Globus pallidus (tissue), 1 donor: Measurements from ENCODE around the gene FANCL.
"Not testable (repeated sequence)": the region's sequence is repeated elsewhere in the genome, so short reads cannot be mapped to it uniquely, and the experiment has no call there.

Experiments used
- DNase-seq: peaks from one replicate; pipeline ENCODE4 v3.0.0-alpha.2; 2015; ENCODE audit warnings: low spot score

Gene FANCL

GRCh38 chr2:58204195-58204959, 36.7 kb downstream of the FANCL start:
- no peak for DNase-seq

DNA sequence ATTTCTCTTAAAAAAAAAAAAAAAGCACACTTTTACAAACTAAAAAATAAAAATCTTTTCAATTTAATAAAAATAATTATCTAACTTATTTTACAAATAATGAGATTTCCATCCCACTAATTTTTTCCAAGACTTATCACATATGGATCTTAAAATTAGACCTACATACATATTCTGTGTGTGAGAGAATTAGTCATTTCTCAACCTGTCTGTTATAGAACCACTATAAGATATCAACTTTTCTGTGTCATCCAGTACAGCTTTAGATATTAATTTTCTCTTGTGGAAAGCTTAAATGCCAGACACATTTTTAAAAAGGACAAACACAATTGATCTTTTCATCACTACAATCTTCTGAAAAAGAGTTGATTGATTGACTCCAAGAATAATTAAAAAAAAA, 38.1 kb downstream of the FANCL start:
- DNase-seq, result no peak

GRCh38 chr2:58202404-58202803, 38.7 kb downstream of the FANCL start:
- no peak for DNase-seq

DNA sequence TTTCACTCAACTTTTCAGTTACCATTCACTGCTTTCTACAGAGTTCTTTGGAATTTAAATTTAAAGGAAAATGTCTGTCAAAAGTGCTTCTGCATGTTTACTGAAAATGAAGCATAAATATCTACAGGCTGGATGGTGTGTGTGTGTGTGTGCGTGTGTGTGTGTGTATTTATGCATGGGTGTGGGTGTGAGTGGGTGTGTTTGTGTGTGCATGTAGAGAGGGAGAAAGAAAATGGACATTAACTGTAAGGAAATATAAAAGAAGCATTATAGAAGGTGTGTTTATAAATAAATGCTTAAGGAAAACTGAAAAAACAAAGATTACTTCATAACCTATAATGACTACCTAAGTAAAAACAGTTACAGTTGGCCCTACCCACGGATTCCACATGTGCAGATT, 43.2 kb downstream of the FANCL start:
- DNase-seq, result no peak

GRCh38 chr2:58195662-58196061, 45.5 kb downstream of the FANCL start:
- no peak for DNase-seq

DNA sequence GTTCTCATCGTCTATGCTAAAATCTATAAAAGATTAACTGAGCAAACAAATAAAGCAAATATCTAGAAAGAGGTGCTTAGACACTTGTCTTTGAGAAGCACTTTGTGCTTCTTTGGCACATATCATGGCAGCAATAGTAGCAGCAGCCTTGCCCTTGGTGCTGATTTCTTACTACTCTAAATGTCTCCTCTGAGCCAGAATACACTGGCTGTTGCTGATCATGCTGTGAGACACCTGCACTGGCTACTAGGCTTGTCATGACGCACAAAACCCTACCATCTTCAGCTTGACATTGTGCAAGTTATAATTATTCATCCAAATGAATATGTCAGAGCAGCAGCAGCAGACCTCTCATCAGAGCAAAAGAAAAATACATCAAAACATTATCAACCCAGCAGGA, 46.7 kb downstream of the FANCL start:
- DNase-seq, result no peak

- DNase-seq, result not testable (repeated sequence)
These were observed 54.1 kb downstream of the FANCL start for GRCh38 chr2:58187022-58187421.

DNA sequence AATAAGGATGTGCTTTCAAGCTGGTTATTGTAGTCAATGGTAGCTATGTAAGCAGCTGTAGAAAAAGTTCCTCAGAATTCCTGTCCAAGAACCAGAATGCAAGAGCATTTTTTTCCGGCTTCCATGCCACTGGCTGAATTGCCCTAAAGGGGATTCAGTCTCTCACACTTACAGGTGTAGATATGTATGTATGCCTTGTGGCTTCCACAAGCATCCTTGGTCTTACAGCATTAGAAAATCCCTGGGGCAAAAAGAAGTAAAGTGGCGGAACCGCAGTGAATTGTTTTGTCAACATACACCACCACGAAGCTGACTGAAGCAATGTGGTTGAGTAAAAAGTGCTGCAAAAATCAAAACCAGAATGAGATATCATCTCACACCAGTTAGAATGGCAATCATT, 54.6 kb downstream of the FANCL start:
- no peak for DNase-seq

- DNase-seq, result no peak
These were observed 58.6 kb downstream of the FANCL start for GRCh38 chr2:58182527-58182926.

DNA sequence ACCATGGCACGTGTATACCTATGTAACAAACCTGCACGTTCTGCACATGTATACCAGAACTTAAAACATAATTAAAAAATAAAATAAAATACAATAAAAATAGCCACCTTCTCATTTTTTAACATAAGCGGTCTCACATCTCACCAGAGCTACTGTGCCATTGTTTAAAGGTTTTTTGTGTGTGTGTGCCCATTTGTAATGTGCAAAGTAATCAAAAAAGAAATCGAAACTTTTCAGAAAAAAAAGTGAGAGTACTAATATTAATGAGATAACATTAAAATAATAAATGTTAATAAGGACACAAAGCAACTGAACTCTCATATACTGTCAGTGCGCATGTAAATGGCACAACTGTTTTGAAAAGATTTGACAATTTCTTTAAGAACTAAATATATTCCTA, 60.5 kb downstream of the FANCL start:
- DNase-seq, result no peak

GRCh38 chr2:58180175-58180574, 61.0 kb downstream of the FANCL start:
- DNase-seq, result not testable (repeated sequence)

DNA sequence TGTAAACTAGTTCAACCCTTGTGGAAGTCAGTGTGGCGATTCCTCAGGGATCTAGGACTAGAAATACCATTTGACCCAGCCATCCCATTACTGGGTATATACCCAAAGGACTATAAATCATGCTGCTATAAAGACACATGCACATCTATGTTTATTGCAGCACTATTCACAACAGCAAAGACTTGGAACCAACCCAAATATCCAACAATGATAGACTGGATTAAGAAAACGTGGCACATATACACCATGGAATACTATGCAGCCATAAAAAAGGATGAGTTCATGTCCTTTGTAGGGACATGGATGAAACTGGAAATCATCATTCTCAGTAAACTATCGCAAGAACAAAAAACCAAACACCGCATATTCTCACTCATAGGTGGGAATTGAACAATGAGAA, 63.9 kb downstream of the FANCL start:
- DNase-seq, result not testable (repeated sequence)

- not testable (repeated sequence) for DNase-seq
These were observed 69.3 kb downstream of the FANCL start for GRCh38 chr2:58171831-58172230.

DNA sequence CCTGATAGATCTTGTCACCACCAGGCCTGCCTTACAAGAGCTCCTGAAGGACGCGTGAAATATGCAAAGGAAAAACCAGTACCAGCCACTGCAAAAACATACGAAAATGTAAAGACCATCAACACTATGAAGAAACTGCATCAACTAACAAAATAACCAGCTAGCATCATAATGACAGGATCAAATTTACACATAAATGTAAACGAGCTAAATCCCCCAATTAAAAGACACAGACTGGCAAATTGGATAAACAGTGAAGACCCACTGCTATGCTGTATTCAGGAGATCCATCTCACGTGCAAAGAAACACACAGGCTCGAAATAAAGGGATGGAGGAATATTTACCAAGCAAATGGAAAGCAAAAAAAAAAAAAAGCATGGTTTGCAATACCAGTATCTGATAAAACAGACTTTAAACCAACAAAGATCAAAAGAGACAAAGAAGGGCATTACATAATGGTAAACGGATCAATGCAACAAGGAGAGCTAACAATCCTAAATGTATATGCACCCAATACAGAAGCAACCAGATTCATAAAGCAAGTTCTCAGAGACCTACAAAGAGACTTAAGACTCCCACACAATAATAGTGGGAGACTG, 70.7 kb downstream of the FANCL start:
- DNase-seq, result not testable (repeated sequence)

DNA sequence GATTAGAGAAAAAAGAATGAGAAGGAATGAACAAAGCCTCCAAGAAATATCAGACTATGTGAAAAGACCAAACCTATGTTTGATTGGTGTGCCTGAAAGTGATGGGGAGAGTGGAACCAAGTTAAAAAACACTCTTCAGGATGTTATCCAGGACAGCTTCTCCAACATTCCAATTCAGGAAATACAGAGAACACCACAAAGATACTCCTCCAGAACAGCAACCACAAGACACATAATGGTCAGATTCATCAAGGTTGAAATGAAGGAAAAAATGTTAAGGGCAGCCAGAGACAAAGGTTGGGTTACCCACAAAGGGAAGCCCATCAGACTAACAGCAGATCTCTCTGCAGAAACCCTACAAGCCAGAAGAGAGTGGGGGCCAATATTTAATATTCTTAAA, 71.3 kb downstream of the FANCL start:
- not testable (repeated sequence) for DNase-seq

- not testable (repeated sequence) for DNase-seq
These were observed 73.0 kb downstream of the FANCL start for GRCh38 chr2:58168130-58168529.

DNA sequence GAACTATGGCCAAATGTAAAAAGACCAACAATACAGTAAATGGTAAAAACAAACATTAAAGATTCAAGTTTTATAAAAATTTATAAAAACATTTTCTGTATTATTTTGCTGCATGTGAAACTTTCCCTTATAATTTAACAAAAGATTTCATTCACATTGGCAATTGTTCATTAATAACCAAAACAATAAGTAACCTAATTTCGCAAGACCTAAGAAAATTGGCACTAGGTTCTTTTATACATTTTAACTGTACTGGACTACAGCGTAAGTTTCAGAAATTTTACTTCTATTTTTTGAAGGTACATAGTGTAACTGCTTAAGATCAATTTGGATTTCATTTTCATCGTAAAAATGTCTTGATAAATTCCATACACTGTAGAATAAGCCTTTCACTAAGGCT, 77.2 kb downstream of the FANCL start:
- no peak for DNase-seq

DNA sequence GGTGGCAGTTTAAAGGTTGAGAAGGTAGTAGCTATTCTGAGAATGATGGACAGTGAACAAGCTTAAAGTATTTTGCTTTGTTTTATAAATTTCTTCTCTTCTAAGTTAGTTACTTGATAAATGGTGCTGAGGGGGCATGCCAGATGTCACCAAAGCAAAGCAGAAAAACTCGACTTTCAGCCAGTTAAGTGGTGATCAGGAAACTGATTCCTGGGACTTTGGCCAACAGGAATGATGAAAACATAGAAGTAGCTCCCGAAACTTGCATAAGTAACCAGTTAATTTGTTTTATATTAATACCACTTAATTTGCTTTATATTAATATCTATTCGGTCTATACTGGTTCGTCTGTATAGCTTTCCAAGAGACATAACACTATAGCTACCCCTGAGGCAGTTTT, 82.6 kb downstream of the FANCL start:
- no peak for DNase-seq

DNA sequence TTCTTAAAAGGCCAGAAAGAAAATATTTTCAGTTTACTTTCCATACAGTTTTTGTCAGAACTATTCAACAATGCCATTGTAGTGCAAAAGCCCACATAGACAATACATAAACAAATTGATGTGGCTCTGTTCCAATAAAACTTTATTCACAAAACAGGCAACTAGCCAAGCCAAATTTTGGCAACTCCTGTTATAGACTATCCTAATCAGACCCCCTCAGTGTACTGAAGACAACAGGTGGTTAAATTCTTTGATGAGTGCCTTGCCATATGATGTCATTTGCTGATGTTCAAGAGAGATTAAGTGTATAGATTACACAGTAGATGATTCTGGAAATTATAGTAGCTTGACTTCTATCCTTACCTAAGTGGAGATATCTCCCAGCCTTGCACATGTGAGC, 83.4 kb downstream of the FANCL start:
- DNase-seq, result no peak

DNA sequence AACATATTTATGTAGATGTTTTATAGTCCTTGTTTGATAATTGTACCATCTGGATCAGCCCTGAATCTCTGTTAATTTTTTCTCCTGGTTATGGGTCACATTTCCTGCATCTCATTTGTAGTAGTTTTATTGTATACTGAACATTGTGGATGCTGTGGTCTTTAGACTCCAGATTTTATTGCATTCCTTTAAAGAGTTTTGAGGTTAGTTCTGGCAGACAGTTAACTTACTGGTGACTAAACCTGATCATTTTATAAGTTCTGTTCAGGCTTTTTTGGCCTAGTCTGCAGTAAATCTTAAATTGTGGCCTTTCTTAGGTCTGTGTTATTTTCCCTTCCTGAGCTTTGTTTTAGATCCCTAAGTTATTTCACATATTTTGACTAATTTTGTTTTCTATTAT, 84.3 kb downstream of the FANCL start:
- DNase-seq, result no peak

- DNase-seq, result no peak
These were observed 85.9 kb downstream of the FANCL start for GRCh38 chr2:58155160-58155778.

DNA sequence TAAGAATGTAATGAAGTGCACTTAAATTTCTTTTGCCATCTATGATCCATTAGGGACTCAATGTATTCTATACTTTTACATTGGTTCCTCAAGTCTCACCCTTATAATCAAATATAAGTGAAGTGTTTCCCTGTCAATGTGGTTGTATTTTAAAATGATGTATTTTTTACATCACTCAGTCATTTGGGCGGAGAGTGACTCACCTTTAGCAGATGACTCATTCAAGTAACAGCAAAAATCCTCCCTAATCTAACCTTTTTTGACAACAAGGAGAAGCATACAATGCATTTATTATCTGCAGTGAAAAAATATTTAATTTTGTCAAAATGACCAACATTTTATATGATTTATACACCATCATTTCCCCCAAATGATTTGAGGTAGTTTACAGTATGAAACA, 94.4 kb downstream of the FANCL start:
- no peak for DNase-seq

GRCh38 chr2:58145769-58146168, 95.4 kb downstream of the FANCL start:
- not testable (repeated sequence) for DNase-seq
